Measurements from ENCODE around the gene WDFY3. TPM values are rescaled to one million over a fixed set of nuclear protein-coding genes. Genes with fewer than 3 reads are reported as not detected.

WDFY3 gene
- total and polyA plus RNA-seq, 4 donors = 7.5 to 229 (median 75.8) TPM

DNA sequence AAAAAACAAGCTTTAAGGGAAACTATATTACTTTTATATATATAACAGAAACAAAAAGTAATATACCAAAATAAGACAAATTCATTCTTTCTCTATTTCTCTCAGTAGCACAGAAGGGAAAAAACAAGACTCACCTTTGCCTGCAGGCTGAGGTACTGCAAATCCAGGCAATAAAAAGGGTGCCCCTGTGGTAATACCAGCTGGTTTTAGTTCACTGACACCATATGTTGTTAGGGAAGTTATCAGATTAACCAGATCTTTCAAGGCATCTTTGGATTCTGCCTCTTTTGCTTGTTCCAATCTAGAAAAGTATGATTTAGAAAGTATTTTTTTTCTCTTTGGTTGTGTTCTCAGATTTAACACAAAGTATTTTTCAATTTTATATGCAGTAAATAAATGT is 139.8 kb downstream of the WDFY3 start:
- H3K27me3 ChIP-seq (ENCODE audit: control insufficient read depth in 3 of 3, insufficient read depth in 3 of 3, low read length in 2 of 3) = no peaks in the 10 kb centered on the region
- H3K4me3 ChIP-seq = no peak overlapping the region
- H3K9ac ChIP-seq (ENCODE audit: insufficient read depth in 1 of 2, low read length in 2 of 2) = peak overlapping the region in 1 of 2 donors; percentile 49
- H3K4me1 ChIP-seq (ENCODE audit: control insufficient read depth in 5 of 5, insufficient read depth in 5 of 5, low read length in 5 of 5) = peaks cover 0 to 2% (median 0%) of the 10 kb centered on the region in 5 donors
- peak in 2 of 3 donors; percentile 24 to 38 for DNase-seq
- peaks cover 4 to 11% (median 8%) of the 10 kb centered on the region in 4 donors for H3K36me3 ChIP-seq (ENCODE audit: control insufficient read depth in 4 of 4, insufficient read depth in 4 of 4, low read length in 4 of 4)
- H3K9me3 ChIP-seq (ENCODE audit: control insufficient read depth in 4 of 4, insufficient read depth in 3 of 4, low read length in 3 of 4) = no peaks in the 10 kb centered on the region
- H3K27ac ChIP-seq (ENCODE audit: low read depth in 1 of 2, low read length in 1 of 2) = no peak overlapping the region
- no peak for ATAC-seq (ENCODE audit: insufficient read depth, low FRiP score)
- TF ChIP-seq, protein P1, sequence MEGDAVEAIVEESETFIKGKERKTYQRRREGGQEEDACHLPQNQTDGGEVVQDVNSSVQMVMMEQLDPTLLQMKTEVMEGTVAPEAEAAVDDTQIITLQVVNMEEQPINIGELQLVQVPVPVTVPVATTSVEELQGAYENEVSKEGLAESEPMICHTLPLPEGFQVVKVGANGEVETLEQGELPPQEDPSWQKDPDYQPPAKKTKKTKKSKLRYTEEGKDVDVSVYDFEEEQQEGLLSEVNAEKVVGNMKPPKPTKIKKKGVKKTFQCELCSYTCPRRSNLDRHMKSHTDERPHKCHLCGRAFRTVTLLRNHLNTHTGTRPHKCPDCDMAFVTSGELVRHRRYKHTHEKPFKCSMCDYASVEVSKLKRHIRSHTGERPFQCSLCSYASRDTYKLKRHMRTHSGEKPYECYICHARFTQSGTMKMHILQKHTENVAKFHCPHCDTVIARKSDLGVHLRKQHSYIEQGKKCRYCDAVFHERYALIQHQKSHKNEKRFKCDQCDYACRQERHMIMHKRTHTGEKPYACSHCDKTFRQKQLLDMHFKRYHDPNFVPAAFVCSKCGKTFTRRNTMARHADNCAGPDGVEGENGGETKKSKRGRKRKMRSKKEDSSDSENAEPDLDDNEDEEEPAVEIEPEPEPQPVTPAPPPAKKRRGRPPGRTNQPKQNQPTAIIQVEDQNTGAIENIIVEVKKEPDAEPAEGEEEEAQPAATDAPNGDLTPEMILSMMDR (IDR thresholded peaks at IDR 0.05; ENCODE audit: control extremely low read depth, extremely low read depth) = no peak

DNA sequence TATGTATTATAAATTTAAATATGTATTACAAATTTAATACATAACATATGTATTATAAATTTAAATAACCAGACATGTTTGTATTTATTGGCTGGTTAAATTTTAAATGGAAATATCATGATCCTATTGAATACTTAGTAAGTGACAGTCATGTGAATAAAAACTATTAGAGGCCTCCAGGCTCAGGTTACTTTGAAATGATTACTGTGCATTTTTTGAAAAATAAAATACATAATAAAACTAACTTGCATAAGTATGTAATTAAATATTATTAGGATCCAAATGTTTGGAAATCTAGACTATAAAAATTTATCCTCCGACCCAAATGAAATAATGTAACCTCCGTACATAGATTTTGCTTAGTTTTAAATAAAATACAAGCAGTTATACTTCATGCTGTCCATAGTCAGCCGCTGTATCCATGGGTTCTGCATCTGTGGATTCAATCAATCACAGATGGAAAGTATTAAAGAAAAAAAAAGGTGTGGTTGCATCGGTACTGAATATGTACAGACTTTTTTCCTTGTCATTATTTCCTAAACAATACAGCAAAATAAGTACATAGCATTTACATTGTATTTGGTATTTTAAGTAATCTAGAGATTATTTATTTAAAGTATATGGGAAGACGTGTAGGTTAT is 140.7 kb downstream of the WDFY3 start:
- WGBS, 2 donors = 94 to 95% methylated on average over 5 of the region's 5 CpGs
- Histone ChIP-seq H3K9ac (ENCODE audit: insufficient read depth in 1 of 2, low read length in 2 of 2) (no peak overlapping the region), H3K4me3 (no peak overlapping the region), H3K27me3 (ENCODE audit: control insufficient read depth in 3 of 3, insufficient read depth in 3 of 3, low read length in 2 of 3) (no peaks in the 10 kb centered on the region), H3K9me3 (ENCODE audit: control insufficient read depth in 4 of 4, insufficient read depth in 3 of 4, low read length in 3 of 4) (no peaks in the 10 kb centered on the region), H3K27ac (ENCODE audit: low read depth in 1 of 2, low read length in 1 of 2) (no peak overlapping the region), H3K36me3 (ENCODE audit: control insufficient read depth in 4 of 4, insufficient read depth in 4 of 4, low read length in 4 of 4) (peaks cover 4 to 16% (median 10%) of the 10 kb centered on the region in 4 donors), H3K4me1 (ENCODE audit: control insufficient read depth in 5 of 5, insufficient read depth in 5 of 5, low read length in 5 of 5) (peaks cover 0 to 5% (median 0%) of the 10 kb centered on the region in 5 donors)
- DNase-seq (no peak), ATAC-seq (ENCODE audit: insufficient read depth, low FRiP score) (no peak)
- TF ChIP-seq, protein P1 (IDR thresholded peaks at IDR 0.05; ENCODE audit: control extremely low read depth, extremely low read depth) = no peak

DNA sequence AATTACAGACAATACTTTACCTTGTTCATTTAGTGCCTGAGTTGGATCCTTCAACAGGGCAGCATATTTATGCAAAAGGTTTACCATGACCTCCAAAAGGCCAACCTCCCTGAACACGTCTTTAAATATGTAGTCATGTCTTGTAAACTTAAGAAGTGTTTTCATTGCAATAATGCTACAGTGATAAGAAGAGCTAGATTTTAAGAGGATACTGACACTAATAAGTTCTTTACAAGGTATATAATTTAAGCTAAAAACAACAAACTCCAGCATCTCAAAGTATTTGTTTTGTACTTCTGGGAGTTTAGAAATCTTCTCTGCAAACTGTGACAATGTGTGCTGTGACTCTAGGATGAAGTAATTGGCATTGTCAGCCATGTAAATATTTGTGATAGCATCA is 145.4 kb downstream of the WDFY3 start:
- no peak overlapping the region for H3K4me3 ChIP-seq
- H3K27ac ChIP-seq (ENCODE audit: low read depth in 1 of 2, low read length in 1 of 2) = no peak overlapping the region
- TF ChIP-seq, protein P1 (IDR thresholded peaks at IDR 0.05; ENCODE audit: control extremely low read depth, extremely low read depth) = no peak
- H3K9ac ChIP-seq (ENCODE audit: insufficient read depth in 1 of 2, low read length in 2 of 2) = no peak overlapping the region
- peaks cover 0 to 5% (median 0%) of the 10 kb centered on the region in 5 donors for H3K4me1 ChIP-seq (ENCODE audit: control insufficient read depth in 5 of 5, insufficient read depth in 5 of 5, low read length in 5 of 5)
- H3K27me3 ChIP-seq (ENCODE audit: control insufficient read depth in 3 of 3, insufficient read depth in 3 of 3, low read length in 2 of 3) = no peaks in the 10 kb centered on the region
- DNase-seq = no peak
- 70 to 83% methylated on average over 1 of the region's 1 CpG for WGBS, 2 donors
- H3K9me3 ChIP-seq (ENCODE audit: control insufficient read depth in 4 of 4, insufficient read depth in 3 of 4, low read length in 3 of 4) = no peaks in the 10 kb centered on the region
- H3K36me3 ChIP-seq (ENCODE audit: control insufficient read depth in 4 of 4, insufficient read depth in 4 of 4, low read length in 4 of 4) = peaks cover 1 to 29% (median 9%) of the 10 kb centered on the region in 4 donors
- no peak for ATAC-seq (ENCODE audit: insufficient read depth, low FRiP score)
